Renal cortical epithelial cell (primary cell): ENCODE data around the gene TREML2. TPM values are rescaled to one million over a fixed set of nuclear protein-coding genes. Genes with fewer than 3 reads are reported as not detected.

Experiments
- DNase-seq: peaks from one replicate; pipeline ENCODE4 v3.0.0-alpha.2; 2011; ENCODE audit warnings: low read depth
- total RNA-seq: library from RNA; depleted of rRNA; stranded (reverse); fragments of >200 nt; gene quantifications from 2 replicates; pipeline ENCODE4 v1.2.3, GENCODE V29; 2014

The TREML2 gene
- total RNA-seq, 1 donor from 2014 or later = not detected

GRCh38 chr6:41150671-41151070 lies 50.3 kb downstream of the TREML2 start:
- no peak for DNase-seq

DNA sequence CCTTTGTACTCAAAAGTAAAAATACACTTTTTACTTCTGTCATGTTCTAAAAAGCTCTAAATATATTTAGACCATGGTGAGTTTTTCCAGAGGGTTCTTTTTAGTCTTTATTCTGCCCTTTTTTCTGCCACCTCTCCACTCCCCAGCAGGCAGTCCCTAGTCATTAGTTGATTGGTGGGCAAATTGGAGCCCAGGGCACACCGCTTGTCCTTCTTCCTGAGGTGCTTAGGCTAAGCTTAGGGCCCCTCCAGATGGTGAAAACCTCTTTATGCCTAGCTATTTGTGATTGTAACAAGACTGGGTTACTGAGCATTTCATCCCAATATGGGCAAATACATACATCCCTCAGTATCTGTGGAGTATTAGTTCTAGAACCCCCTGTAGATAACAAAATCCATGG lies 53.0 kb downstream of the TREML2 start:
- no peak for DNase-seq

Other genes with a start within 250 kb of the TREML2 start
- 2.4 and 9.6 TPM in 2 replicates for gene UNC5CL, start 161.9 kb downstream of the TREML2 start, total RNA-seq
- not detected in 2 replicates for gene TSPO2, start 158.7 kb downstream of the TREML2 start, total RNA-seq
- not detected in 2 replicates for gene APOBEC2, start 147.9 kb downstream of the TREML2 start, total RNA-seq
- 10.1 and 17.1 TPM in 2 replicates for gene OARD1, start 128.8 kb downstream of the TREML2 start, total RNA-seq
- 17.5 and 38.8 TPM in 2 replicates for gene NFYA, start 128.2 kb downstream of the TREML2 start, total RNA-seq
- gene TREML1, start 46.8 kb downstream of the TREML2 start, total RNA-seq = not detected in 2 replicates
- gene TREM2, start 38.0 kb downstream of the TREML2 start, total RNA-seq = not detected in 2 replicates
- not detected in 2 replicates for gene TREML4, start 27.2 kb upstream of the TREML2 start, total RNA-seq
- not detected in 2 replicates for gene TREM1, start 85.5 kb upstream of the TREML2 start, total RNA-seq
- gene NCR2, start 134.5 kb upstream of the TREML2 start, total RNA-seq = not detected in 2 replicates